MCF 10A (cell line): Measurements from ENCODE around the gene NUCB2. TPM values are rescaled to one million over a fixed set of nuclear protein-coding genes. Genes with fewer than 3 reads are reported as not detected.
A peak's percentile ranks its signal among the peaks of the same experiment; 100 is the strongest.

ENCODE experiments used
- BruUV-seq: library from RNA; stranded (reverse); fragments of 400-500 nt; replicated peaks from 2 replicates; lab custom pipeline; 2021; lab: Mats Ljungman, UMichigan
- CTCF ChIA-PET: fragments of 300-600 bp; sonication (Branson Sonifier 250); formaldehyde crosslinking; extraction: SDS; loops from one replicate; lab custom pipeline; 2021; ENCODE audit warnings: antibody characterized with exemption, inconsistent platforms; lab: Yijun Ruan, JAX
- POLR2A ChIA-PET: fragments of 300-600, 350-650 bp; sonication (Branson Sonifier 250); formaldehyde crosslinking; extraction: SDS; loops from one replicate; lab custom pipeline; 2020; ENCODE audit warnings: antibody characterized with exemption, inconsistent platforms; lab: Yijun Ruan, JAX
- DNase-seq: peaks from one replicate; pipeline ENCODE4 v3.0.0-alpha.2; 2018; ENCODE audit not compliant: unreplicated experiment
- H3K27ac Mint-ChIP-seq: one replicate; pipeline ENCODE4 v1.8.0; 2022; ENCODE audit warnings: mild to moderate bottlenecking, low read depth, mixed read lengths; ENCODE audit not compliant: unreplicated experiment
- H3K27me3 Mint-ChIP-seq: one replicate; pipeline ENCODE4 v1.8.0; 2022; ENCODE audit warnings: mixed read lengths; ENCODE audit not compliant: insufficient read depth, unreplicated experiment
- H3K36me3 Mint-ChIP-seq: one replicate; pipeline ENCODE4 v1.8.0; 2022; ENCODE audit warnings: mild to moderate bottlenecking, moderate library complexity, mixed read lengths; ENCODE audit not compliant: insufficient read depth, unreplicated experiment
- H3K4me1 Mint-ChIP-seq: one replicate; pipeline ENCODE4 v1.8.0; 2022; ENCODE audit warnings: mixed read lengths; ENCODE audit not compliant: insufficient read depth, unreplicated experiment
- H3K4me3 Mint-ChIP-seq: one replicate; pipeline ENCODE4 v1.8.0; 2022; ENCODE audit warnings: mild to moderate bottlenecking, moderate library complexity, mixed read lengths; ENCODE audit not compliant: unreplicated experiment
- H3K9me3 Mint-ChIP-seq: one replicate; pipeline ENCODE4 v1.8.0; 2022; ENCODE audit warnings: mixed read lengths; ENCODE audit not compliant: unreplicated experiment
- CTCF ChIP-seq: fragments of 200-600 bp; IDR thresholded peaks from one replicate; pipeline ENCODE4 v1.8.0; 2022; ENCODE audit warnings: antibody characterized with exemption, mild to moderate bottlenecking; ENCODE audit not compliant: unreplicated experiment
- intact Hi-C: fragments of 100-400 bp; cut with micrococcal nuclease; formaldehyde crosslinking; loops from 2 replicates; pipeline ENCODE4 v1.14.1; 2022
- total RNA-seq: library from RNA; stranded (reverse); gene quantifications from 2 replicates; pipeline ENCODE4 v1.2.3, GENCODE V29; 2022

Gene NUCB2
- total RNA-seq, 1 experiment from 2014 or later = 89.4 TPM

DNA sequence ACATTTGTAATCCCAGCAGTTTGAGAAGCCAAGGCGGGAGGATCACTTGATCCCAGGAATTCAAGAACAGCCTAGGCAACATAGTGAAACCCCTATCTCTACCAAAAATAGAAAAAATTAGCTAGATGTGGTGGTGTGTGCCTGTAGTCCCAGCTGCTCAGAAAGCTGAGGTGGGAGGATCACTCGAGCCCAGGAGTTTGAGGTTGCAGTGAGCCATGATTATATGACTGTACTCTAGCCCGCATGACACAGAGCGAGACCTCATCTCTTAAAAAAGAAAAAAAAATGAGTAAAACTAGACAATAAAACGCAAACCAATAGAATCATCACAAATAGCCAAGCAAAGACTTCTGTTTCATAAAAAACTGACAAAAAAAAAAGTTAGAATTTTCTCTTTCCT lies 21.8 kb downstream of the NUCB2 start:
- H3K9me3 Mint-ChIP-seq = no peaks in the 10 kb centered on the region
- H3K4me1 Mint-ChIP-seq = no peaks in the 10 kb centered on the region
- H3K27ac Mint-ChIP-seq = no peak overlapping the region
- BruUV-seq = no TSS peak
- no peak overlapping the region for H3K4me3 Mint-ChIP-seq
- TF ChIP-seq CTCF = no peak
- H3K36me3 Mint-ChIP-seq = peaks cover 43% of the 10 kb centered on the region
- POLR2A ChIA-PET = interaction anchor here (0.7 kb wide), 1 partner anchor 13 kb away, joined by 3 read pairs; no protein-coding TSS in a partner anchor
- no peak for DNase-seq
- intact Hi-C loops = no loop called here
- CTCF ChIA-PET = interaction anchor here (0.6 kb wide), 1 partner anchor 10 kb away, joined by 4 read pairs; no protein-coding TSS in a partner anchor
- H3K27me3 Mint-ChIP-seq = no peaks in the 10 kb centered on the region

- Mint-ChIP-seq H3K27ac (no peak overlapping the region), H3K36me3 (peaks cover 48% of the 10 kb centered on the region), H3K27me3 (no peaks in the 10 kb centered on the region), H3K9me3 (no peaks in the 10 kb centered on the region), H3K4me1 (no peaks in the 10 kb centered on the region), H3K4me3 (no peak overlapping the region)
- intact Hi-C loops = no loop called here
- TF ChIP-seq CTCF = no peak
- BruUV-seq = no TSS peak
- ChIA-PET CTCF (no interaction called here), POLR2A (interaction anchor here (1.1 kb wide), 1 partner anchor 23 kb away, joined by 3 read pairs; no protein-coding TSS in a partner anchor)
- no peak for DNase-seq
These were observed 23.8 kb downstream of the NUCB2 start for GRCh38 chr11:17300372-17300771.

DNA sequence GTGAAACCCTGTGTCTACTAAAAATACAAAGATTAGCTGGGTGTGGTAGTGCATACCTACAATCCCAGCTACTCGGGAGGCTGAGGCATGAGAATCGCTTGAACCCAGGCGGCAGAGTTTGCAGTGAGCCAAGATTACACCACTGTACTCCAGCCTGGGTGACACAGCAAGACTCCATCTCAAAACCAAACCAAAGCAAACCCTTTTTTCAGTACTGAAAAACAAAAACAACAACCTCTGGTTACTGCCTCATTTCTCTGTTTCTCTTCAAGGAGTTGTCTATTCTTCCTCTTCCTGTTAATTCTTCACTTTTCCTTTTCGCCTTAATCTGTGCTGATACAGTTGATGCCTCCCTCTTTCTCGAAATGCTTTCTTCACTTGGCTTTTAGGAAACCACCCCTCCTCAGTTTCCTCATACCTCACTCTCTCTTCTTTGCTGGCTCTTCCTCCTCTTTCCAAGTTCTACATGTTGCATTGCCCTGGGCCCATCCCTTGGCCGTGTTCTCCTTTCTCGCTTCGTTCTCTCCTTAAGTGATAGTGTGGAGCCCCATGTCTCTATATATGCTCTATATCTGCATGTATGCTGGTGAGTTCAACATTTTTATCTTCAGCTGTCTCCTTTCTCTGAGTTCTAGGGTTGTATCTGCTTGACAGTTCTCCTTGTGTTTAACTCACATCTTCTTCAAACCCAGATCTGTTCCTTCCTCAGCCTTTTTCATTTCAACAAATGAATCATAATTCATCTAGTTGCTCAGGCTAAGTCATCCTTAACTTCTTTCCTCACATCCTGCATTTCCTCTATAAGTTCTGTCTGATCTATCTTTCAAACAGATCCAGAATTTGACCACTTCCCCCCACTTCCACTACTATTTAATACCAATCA lies 37.1 kb downstream of the NUCB2 start:
- intact Hi-C loops = no loop called here
- ChIA-PET POLR2A (interaction anchor here (0.9 kb wide), 1 partner anchor 32 kb away, joined by 3 read pairs; no protein-coding TSS in a partner anchor), CTCF (interaction anchor here (0.6 to 0.7 kb wide), 2 partner anchors 83 to 235 kb away, joined by 4 to 6 read pairs; no protein-coding TSS in a partner anchor)
- Mint-ChIP-seq H3K9me3 (no peaks in the 10 kb centered on the region), H3K27ac (no peak overlapping the region), H3K36me3 (peaks cover 12% of the 10 kb centered on the region), H3K4me1 (no peaks in the 10 kb centered on the region), H3K4me3 (no peak overlapping the region), H3K27me3 (no peaks in the 10 kb centered on the region)
- no TSS peak for BruUV-seq
- no peak for TF ChIP-seq CTCF
- DNase-seq = no peak

DNA sequence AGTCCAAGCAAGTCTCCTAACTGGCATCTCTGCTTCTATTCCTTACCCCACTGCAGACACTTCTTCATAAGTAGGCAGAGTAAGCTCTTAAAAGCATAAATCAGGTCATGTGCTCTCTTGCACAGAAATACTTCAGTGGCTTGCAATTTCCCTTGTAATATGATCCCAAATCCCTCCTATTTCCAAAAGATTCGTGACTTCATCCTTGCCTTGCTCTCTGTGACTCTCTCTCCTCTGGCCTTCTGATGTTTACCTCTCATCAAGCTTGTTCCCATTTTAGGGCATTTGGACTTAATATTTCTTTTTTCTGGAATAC lies 37.7 kb downstream of the NUCB2 start:
- BruUV-seq = no TSS peak
- intact Hi-C loops = no loop called here
- peak; percentile 64 for DNase-seq
- Mint-ChIP-seq H3K36me3 (peaks cover 12% of the 10 kb centered on the region), H3K4me3 (no peak overlapping the region), H3K9me3 (no peaks in the 10 kb centered on the region), H3K27ac (no peak overlapping the region), H3K27me3 (no peaks in the 10 kb centered on the region), H3K4me1 (no peaks in the 10 kb centered on the region)
- ChIA-PET POLR2A (no interaction called here), CTCF (interaction anchor here (0.6 to 0.7 kb wide), 3 partner anchors 84 to 235 kb away, joined by 3 to 6 read pairs (median 4); no protein-coding TSS in a partner anchor)
- TF ChIP-seq CTCF = no peak
